Neural cell (in vitro differentiated cells): ENCODE results near the gene BRI3BP.

Source experiments
- EP300 ChIP-seq: fragments of 450-650 bp; conservative IDR thresholded peaks from 2 replicates; pipeline ENCODE4 v1.6.1; 2014; ENCODE audit warnings: antibody characterized with exemption, mild to moderate bottlenecking, moderate library complexity; ENCODE audit not compliant: poor library complexity, severe bottlenecking
- MXI1 ChIP-seq: fragments of 450-650 bp; conservative IDR thresholded peaks from 2 replicates; pipeline ENCODE4 v1.6.1; 2014; ENCODE audit warnings: antibody characterized with exemption, mild to moderate bottlenecking; ENCODE audit not compliant: poor library complexity, severe bottlenecking
- TF ChIP-seq, protein P1 (sequence below): fragments of 450-650 bp; IDR thresholded peaks from 2 replicates; pipeline ENCODE4 v1.5.1; 2014; ENCODE audit warnings: antibody characterized with exemption, mild to moderate bottlenecking, moderate library complexity; ENCODE audit not compliant: poor library complexity, severe bottlenecking

DNA sequence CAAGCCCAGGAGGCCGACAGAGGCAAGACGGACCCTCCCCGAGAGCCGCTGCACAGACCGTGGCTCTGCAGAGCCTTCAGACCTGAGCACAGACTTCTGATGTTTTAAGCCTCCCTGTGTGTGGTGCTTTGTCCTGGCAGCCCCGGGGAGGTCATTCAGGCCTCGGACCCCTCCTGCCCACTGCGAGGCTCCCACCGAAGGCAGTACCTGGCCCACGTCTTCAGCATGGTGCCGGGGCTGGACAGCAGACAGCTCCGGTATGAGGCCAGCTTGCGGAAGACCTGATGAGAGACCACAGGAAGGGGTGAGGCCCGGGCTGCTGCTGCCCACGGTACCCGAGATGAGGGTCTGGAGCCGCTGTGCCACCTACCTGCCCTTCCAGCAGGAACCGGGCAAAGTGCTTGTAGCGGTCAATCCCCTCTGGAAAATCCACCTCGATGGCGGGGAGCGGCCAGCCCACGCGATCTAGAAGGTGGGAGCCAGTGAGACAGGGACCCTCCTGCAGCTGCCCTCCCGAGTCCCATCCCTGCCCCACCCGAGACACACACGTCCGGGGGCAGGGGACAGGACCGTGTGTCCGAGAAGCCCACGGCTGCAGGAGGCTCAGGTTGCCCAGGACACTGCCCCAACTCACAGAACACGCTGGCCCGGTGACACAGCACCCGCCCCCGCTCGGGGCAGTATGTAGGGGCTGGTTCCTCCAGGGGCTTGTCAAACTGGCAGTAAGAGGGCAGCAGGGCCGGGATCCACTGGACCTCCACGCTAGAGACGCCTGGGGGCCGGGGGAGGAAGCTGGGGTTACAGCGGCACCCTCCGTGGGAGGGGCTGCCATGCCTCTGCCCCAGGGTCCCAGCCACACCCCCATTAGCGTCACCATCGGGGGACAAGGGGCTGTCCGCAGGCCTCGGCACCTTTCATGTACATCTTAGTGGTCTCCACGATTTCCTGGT is 43.4 kb upstream of the BRI3BP start:
- TF ChIP-seq, protein P1, sequence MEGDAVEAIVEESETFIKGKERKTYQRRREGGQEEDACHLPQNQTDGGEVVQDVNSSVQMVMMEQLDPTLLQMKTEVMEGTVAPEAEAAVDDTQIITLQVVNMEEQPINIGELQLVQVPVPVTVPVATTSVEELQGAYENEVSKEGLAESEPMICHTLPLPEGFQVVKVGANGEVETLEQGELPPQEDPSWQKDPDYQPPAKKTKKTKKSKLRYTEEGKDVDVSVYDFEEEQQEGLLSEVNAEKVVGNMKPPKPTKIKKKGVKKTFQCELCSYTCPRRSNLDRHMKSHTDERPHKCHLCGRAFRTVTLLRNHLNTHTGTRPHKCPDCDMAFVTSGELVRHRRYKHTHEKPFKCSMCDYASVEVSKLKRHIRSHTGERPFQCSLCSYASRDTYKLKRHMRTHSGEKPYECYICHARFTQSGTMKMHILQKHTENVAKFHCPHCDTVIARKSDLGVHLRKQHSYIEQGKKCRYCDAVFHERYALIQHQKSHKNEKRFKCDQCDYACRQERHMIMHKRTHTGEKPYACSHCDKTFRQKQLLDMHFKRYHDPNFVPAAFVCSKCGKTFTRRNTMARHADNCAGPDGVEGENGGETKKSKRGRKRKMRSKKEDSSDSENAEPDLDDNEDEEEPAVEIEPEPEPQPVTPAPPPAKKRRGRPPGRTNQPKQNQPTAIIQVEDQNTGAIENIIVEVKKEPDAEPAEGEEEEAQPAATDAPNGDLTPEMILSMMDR, result no peak
- TF ChIP-seq EP300, result no peak
- TF ChIP-seq MXI1, result no peak
